Measurements from ENCODE around the gene SLC7A6OS.

The SLC7A6OS gene

DNA sequence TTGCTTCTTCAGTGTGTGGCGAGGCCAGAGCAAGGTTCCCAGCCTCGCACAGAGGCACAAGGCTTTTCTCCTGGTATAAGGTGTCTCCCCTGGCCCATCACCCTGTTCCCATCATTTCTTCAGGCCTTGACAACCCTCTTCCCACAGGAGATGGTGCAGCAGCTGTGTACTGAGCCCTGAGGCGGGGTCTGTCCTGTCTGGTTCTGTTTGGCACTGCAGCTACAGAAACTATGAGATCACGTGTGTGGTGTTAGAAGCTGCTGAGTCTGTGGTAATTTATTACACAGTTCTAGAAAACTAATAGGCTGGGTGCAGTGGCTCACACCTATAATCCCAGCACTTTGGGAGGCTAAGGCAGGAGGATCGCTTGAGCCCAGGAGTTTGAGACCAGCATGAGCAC lies 58.4 kb downstream of the SLC7A6OS start (continued):
- TF ChIP-seq PATZ1 (tag by site-specific recombination; IDR thresholded peaks at IDR 0.05) (no peak), MZF1 (tag by site-specific recombination; IDR thresholded peaks at IDR 0.05; ENCODE audit: borderline replicate concordance) (no peak), ZNF664 (tag by site-specific recombination; IDR thresholded peaks at IDR 0.05) (no peak), TRIM28 (IDR thresholded peaks at IDR 0.05; ENCODE audit: borderline replicate concordance, low read length) (no peak), ZNF184 (tag by site-specific recombination; IDR thresholded peaks at IDR 0.05) (no peak)

DNA sequence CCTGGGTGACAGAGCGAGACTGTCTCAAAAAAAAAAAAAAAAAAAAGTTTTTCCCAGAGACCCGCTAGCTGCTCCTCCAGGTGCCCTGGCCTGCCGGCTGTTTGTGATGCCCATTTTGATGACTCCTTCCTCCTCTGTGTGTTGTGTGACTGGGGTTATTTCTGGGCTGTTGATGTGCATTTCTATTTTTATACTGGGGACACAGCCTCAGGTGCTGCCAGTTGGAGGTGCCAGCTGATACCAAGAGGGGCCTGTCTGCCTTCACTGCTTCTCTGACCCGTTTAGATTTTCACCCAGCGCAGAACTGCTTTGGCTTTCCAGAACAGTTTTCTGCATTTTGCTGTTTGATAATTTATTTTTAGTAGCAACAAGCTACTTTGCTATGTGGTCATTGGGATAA lies 58.9 kb downstream of the SLC7A6OS start:
- POLR2A ChIA-PET = interaction anchor here (0.6 to 2.4 kb wide), 3 partner anchors 15 to 699 kb away, joined by 3 to 9 read pairs (median 3); partner anchors contain the start of genes PRMT7 and SLC7A6OS
- H3K27ac ChIP-seq (ENCODE audit: extremely low read depth, low read depth, low read length) = no peak overlapping the region
- no peak for TF ChIP-seq KLF9 (tag by site-specific recombination; IDR thresholded peaks at IDR 0.05; ENCODE audit: low read depth)
- no peak for TF ChIP-seq ZNF146 (tag by site-specific recombination; IDR thresholded peaks at IDR 0.05)
- TF ChIP-seq ZNF670 (tag by site-specific recombination; IDR thresholded peaks at IDR 0.05; ENCODE audit: low read depth) = no peak
- TF ChIP-seq ZNF211 (tag by site-specific recombination; IDR thresholded peaks at IDR 0.05; ENCODE audit: low read depth) = no peak
- TF ChIP-seq, protein P1, sequence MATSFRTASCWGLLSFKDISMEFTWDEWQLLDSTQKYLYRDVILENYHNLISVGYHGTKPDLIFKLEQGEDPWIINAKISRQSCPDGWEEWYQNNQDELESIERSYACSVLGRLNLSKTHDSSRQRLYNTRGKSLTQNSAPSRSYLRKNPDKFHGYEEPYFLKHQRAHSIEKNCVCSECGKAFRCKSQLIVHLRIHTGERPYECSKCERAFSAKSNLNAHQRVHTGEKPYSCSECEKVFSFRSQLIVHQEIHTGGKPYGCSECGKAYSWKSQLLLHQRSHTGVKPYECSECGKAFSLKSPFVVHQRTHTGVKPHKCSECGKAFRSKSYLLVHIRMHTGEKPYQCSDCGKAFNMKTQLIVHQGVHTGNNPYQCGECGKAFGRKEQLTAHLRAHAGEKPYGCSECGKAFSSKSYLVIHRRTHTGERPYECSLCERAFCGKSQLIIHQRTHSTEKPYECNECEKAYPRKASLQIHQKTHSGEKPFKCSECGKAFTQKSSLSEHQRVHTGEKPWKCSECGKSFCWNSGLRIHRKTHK (tag by site-specific recombination; IDR thresholded peaks at IDR 0.05) = no peak
- no peak for TF ChIP-seq ZBTB20 (tag by site-specific recombination; IDR thresholded peaks at IDR 0.05)
- no peak for TF ChIP-seq ZBTB6 (tag by site-specific recombination; IDR thresholded peaks at IDR 0.05)
- TF ChIP-seq ZNF416 (tag by site-specific recombination; IDR thresholded peaks at IDR 0.05) = no peak
- TF ChIP-seq PRDM6 (tag by site-specific recombination; IDR thresholded peaks at IDR 0.05) = no peak
- TF ChIP-seq, protein P2, sequence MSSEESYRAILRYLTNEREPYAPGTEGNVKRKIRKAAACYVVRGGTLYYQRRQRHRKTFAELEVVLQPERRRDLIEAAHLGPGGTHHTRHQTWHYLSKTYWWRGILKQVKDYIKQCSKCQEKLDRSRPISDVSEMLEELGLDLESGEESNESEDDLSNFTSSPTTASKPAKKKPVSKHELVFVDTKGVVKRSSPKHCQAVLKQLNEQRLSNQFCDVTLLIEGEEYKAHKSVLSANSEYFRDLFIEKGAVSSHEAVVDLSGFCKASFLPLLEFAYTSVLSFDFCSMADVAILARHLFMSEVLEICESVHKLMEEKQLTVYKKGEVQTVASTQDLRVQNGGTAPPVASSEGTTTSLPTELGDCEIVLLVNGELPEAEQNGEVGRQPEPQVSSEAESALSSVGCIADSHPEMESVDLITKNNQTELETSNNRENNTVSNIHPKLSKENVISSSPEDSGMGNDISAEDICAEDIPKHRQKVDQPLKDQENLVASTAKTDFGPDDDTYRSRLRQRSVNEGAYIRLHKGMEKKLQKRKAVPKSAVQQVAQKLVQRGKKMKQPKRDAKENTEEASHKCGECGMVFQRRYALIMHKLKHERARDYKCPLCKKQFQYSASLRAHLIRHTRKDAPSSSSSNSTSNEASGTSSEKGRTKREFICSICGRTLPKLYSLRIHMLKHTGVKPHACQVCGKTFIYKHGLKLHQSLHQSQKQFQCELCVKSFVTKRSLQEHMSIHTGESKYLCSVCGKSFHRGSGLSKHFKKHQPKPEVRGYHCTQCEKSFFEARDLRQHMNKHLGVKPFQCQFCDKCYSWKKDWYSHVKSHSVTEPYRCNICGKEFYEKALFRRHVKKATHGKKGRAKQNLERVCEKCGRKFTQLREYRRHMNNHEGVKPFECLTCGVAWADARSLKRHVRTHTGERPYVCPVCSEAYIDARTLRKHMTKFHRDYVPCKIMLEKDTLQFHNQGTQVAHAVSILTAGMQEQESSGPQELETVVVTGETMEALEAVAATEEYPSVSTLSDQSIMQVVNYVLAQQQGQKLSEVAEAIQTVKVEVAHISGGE (tag by site-specific recombination; conservative IDR thresholded peaks at IDR 0.05; ENCODE audit: low read depth) = no peak
- TF ChIP-seq ZNF19 (tag by site-specific recombination; IDR thresholded peaks at IDR 0.05; ENCODE audit: low read depth) = no peak
- no peak for TF ChIP-seq SCRT1 (tag by site-specific recombination; IDR thresholded peaks at IDR 0.05; ENCODE audit: borderline replicate concordance)
- TF ChIP-seq, protein P3, sequence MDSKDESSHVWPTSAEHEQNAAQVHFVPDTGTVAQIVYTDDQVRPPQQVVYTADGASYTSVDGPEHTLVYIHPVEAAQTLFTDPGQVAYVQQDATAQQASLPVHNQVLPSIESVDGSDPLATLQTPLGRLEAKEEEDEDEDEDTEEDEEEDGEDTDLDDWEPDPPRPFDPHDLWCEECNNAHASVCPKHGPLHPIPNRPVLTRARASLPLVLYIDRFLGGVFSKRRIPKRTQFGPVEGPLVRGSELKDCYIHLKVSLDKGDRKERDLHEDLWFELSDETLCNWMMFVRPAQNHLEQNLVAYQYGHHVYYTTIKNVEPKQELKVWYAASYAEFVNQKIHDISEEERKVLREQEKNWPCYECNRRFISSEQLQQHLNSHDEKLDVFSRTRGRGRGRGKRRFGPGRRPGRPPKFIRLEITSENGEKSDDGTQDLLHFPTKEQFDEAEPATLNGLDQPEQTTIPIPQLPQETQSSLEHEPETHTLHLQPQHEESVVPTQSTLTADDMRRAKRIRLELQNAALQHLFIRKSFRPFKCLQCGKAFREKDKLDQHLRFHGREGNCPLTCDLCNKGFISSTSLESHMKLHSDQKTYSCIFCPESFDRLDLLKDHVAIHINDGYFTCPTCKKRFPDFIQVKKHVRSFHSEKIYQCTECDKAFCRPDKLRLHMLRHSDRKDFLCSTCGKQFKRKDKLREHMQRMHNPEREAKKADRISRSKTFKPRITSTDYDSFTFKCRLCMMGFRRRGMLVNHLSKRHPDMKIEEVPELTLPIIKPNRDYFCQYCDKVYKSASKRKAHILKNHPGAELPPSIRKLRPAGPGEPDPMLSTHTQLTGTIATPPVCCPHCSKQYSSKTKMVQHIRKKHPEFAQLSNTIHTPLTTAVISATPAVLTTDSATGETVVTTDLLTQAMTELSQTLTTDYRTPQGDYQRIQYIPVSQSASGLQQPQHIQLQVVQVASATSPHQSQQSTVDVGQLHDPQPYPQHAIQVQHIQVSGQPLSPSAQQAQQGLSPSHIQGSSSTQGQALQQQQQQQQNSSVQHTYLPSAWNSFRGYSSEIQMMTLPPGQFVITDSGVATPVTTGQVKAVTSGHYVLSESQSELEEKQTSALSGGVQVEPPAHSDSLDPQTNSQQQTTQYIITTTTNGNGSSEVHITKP (tag by site-specific recombination; IDR thresholded peaks at IDR 0.05) = no peak
- TF ChIP-seq ZNF707 (tag by site-specific recombination; IDR thresholded peaks at IDR 0.05) = no peak
- no peak for TF ChIP-seq ZNF394 (tag by site-specific recombination; IDR thresholded peaks at IDR 0.05; ENCODE audit: borderline replicate concordance)
- TF ChIP-seq, protein P4, sequence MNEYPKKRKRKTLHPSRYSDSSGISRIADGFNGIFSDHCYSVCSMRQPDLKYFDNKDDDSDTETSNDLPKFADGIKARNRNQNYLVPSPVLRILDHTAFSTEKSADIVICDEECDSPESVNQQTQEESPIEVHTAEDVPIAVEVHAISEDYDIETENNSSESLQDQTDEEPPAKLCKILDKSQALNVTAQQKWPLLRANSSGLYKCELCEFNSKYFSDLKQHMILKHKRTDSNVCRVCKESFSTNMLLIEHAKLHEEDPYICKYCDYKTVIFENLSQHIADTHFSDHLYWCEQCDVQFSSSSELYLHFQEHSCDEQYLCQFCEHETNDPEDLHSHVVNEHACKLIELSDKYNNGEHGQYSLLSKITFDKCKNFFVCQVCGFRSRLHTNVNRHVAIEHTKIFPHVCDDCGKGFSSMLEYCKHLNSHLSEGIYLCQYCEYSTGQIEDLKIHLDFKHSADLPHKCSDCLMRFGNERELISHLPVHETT (tag by site-specific recombination; IDR thresholded peaks at IDR 0.05) = no peak
- CTCF ChIA-PET = interaction anchor here (1.8 to 2.8 kb wide), 2 partner anchors 10 to 12 kb away, joined by 5 to 14 read pairs; partner anchors contain the start of gene SLC7A6
- H3K36me3 ChIP-seq (ENCODE audit: control insufficient read depth in 2 of 2, insufficient read depth in 1 of 2, low read length in 2 of 2) = peaks cover 0 to 53% of the 10 kb centered on the region in 2 experiments; a peak in 2 of 3 replicates
- no peaks in the 10 kb centered on the region for H3K4me1 ChIP-seq (ENCODE audit: control insufficient read depth, insufficient read depth, low read length)
- no peaks in the 10 kb centered on the region for H3K9me3 ChIP-seq (ENCODE audit: control insufficient read depth, insufficient read depth, low read depth, low read length)
- H3K4me3 ChIP-seq (ENCODE audit: low read depth, low read length) = no peak overlapping the region

All from HEK293 (cell line).